DOHH2 (cell line): ENCODE data around the gene CSMD2.

Experiments used
- H3F3A ChIP-seq: fragments of 200-600 bp; sonication (generic), shearing (Covaris generic); 2 replicates; pipeline ENCODE4 v1.6.0; 2016; ENCODE audit warnings: antibody characterized with exemption, mild to moderate bottlenecking; ENCODE audit not compliant: control insufficient read depth, insufficient read depth
- H3K27ac ChIP-seq: fragments of 200-600 bp; sonication (generic); 2 replicates; pipeline ENCODE4 v1.5.1; 2014; ENCODE audit warnings: low read depth, mild to moderate bottlenecking, low read length, moderate library complexity
- H3K27me3 ChIP-seq: fragments of 200-600 bp; sonication (generic); 2 replicates; pipeline ENCODE4 v1.6.1; 2014; ENCODE audit warnings: mild to moderate bottlenecking, low read length, mixed read lengths; ENCODE audit not compliant: control insufficient read depth
- H3K36me3 ChIP-seq: fragments of 200-600 bp; sonication (generic); 2 replicates; pipeline ENCODE4 v1.6.1; 2014; ENCODE audit warnings: mild to moderate bottlenecking, low read length, moderate library complexity, mixed read lengths; ENCODE audit not compliant: control insufficient read depth
- H3K4me1 ChIP-seq: fragments of 200-600 bp; sonication (generic); 2 replicates; pipeline ENCODE4 v1.6.1; 2014; ENCODE audit warnings: mild to moderate bottlenecking, low read length, mixed read lengths; ENCODE audit not compliant: control insufficient read depth
- H3K4me2 ChIP-seq: fragments of 200-600 bp; sonication (generic); 2 replicates; pipeline ENCODE4 v1.6.0; 2014; ENCODE audit warnings: mild to moderate bottlenecking, low read length, moderate library complexity
- H3K4me3 ChIP-seq: fragments of 200-600 bp; sonication (generic); 2 replicates; pipeline ENCODE4 v1.5.1; 2014; ENCODE audit warnings: mild to moderate bottlenecking, low read length, mixed read lengths
- H3K79me2 ChIP-seq: fragments of 200-600 bp; sonication (generic); 2 replicates; pipeline ENCODE4 v1.6.1; 2014; ENCODE audit warnings: mild to moderate bottlenecking, low read length, mixed read lengths; ENCODE audit not compliant: control insufficient read depth
- H3K9me2 ChIP-seq: fragments of 200-600 bp; sonication (generic); replicated peaks from 2 replicates; pipeline ENCODE4 v1.6.1; 2014; ENCODE audit warnings: mild to moderate bottlenecking, low read length, mixed read lengths; ENCODE audit not compliant: control insufficient read depth
- H3K9me3 ChIP-seq: fragments of 200-600 bp; sonication (generic); 2 replicates; pipeline ENCODE4 v1.6.1; 2014; ENCODE audit warnings: antibody characterized with exemption, low read length, mixed read lengths; ENCODE audit not compliant: control insufficient read depth, insufficient read depth
- H4K20me1 ChIP-seq: fragments of 200-600 bp; sonication (generic); 2 replicates; pipeline ENCODE4 v1.6.0; 2014; ENCODE audit warnings: low read depth, mild to moderate bottlenecking, antibody characterized with exemption, low read length, moderate library complexity; ENCODE audit not compliant: control insufficient read depth, insufficient read depth
- EZH2phosphoT487 ChIP-seq: fragments of 200-600 bp; sonication (generic); IDR thresholded peaks from 2 replicates; pipeline ENCODE4 v1.6.1; 2017; ENCODE audit warnings: borderline replicate concordance, mild to moderate bottlenecking, antibody characterized with exemption, low read length, moderate library complexity, mixed read lengths
- TF ChIP-seq, protein P1 (sequence below): fragments of 200-600 bp; sonication (generic); IDR thresholded peaks from one replicate; pipeline ENCODE4 v1.5.1; 2014; ENCODE audit warnings: antibody characterized with exemption, mild to moderate bottlenecking, low read depth, low read length; ENCODE audit not compliant: poor library complexity, severe bottlenecking

The CSMD2 gene

DNA sequence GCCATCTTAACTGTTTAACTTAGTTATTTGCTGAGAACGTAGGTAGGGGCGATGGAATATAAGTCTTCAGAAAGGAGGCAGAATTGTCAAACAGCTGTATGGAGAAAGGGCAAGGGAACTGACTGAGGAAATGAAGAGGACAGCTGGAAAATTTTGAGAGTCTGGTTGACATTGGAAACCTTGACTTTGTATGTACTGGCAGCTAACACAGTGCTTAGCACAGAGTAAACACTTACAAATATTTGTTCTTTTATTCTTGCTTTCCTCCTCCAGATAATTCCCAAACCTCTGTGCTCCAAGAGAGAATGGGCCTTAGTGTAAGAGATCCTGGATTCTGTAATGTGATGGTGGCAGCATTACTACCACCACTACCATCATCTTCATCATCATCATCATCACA lies 601.3 kb downstream of the CSMD2 start:
- no peaks in the 10 kb centered on the region for H4K20me1 ChIP-seq
- H3K4me3 ChIP-seq: no peak overlapping the region
- peaks cover 9% of the 10 kb centered on the region for H3K27me3 ChIP-seq
- H3K36me3 ChIP-seq: no peaks in the 10 kb centered on the region
- no peaks in the 10 kb centered on the region for H3F3A ChIP-seq
- no peak for TF ChIP-seq EZH2phosphoT487
- TF ChIP-seq, protein P1, sequence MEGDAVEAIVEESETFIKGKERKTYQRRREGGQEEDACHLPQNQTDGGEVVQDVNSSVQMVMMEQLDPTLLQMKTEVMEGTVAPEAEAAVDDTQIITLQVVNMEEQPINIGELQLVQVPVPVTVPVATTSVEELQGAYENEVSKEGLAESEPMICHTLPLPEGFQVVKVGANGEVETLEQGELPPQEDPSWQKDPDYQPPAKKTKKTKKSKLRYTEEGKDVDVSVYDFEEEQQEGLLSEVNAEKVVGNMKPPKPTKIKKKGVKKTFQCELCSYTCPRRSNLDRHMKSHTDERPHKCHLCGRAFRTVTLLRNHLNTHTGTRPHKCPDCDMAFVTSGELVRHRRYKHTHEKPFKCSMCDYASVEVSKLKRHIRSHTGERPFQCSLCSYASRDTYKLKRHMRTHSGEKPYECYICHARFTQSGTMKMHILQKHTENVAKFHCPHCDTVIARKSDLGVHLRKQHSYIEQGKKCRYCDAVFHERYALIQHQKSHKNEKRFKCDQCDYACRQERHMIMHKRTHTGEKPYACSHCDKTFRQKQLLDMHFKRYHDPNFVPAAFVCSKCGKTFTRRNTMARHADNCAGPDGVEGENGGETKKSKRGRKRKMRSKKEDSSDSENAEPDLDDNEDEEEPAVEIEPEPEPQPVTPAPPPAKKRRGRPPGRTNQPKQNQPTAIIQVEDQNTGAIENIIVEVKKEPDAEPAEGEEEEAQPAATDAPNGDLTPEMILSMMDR: no peak
- H3K9me2 ChIP-seq: no peaks in the 10 kb centered on the region
- H3K79me2 ChIP-seq: no peaks in the 10 kb centered on the region
- H3K4me1 ChIP-seq: no peaks in the 10 kb centered on the region
- H3K9me3 ChIP-seq: no peaks in the 10 kb centered on the region
- H3K27ac ChIP-seq: no peak overlapping the region
- H3K4me2 ChIP-seq: no peak overlapping the region

DNA sequence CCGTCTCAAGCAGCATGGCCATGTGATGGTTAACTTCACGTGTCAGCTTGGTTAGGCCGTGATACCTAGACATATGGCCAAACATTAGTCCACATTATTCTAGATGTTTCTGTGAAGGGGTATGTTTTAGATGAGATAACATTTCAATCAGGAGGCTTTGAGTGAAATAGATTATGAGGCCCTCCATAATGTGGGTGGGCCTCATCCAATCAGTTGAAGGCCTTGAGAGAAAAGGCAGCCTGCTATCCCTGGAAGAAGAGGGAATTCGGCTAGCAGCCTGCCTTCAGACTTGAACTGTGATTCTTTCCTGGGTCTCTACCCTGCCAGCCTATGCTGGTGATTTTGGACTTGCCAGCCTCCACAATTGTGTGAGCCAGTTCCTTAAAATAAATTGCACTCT lies 602.5 kb downstream of the CSMD2 start:
- no peak for TF ChIP-seq EZH2phosphoT487
- H3K9me2 ChIP-seq: no peaks in the 10 kb centered on the region
- no peaks in the 10 kb centered on the region for H3F3A ChIP-seq
- no peaks in the 10 kb centered on the region for H3K79me2 ChIP-seq
- no peak overlapping the region for H3K4me2 ChIP-seq
- H3K4me3 ChIP-seq: no peak overlapping the region
- peaks cover 9% of the 10 kb centered on the region for H3K27me3 ChIP-seq
- H3K4me1 ChIP-seq: no peaks in the 10 kb centered on the region
- no peaks in the 10 kb centered on the region for H3K36me3 ChIP-seq
- H4K20me1 ChIP-seq: no peaks in the 10 kb centered on the region
- H3K9me3 ChIP-seq: no peaks in the 10 kb centered on the region
- no peak overlapping the region for H3K27ac ChIP-seq

DNA sequence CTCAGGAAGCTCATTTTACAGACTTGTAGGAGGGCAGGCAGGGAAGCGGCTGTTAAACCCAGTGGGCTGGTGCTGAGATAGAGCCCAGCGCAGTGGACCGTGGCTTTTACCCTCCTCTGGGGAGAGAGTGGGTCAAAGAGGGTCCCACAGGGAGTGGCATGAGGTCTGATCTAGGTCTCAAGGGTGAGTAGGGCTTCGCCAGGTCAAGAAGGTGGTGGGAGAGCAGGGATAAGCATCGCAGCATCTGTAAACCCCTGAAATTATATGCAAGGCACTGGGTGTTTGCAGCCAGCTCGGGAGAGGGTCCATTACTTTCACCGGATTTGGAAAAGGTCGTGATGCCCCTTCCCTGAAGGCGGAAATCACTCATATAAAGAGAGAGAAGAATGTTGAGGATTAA lies 603.5 kb downstream of the CSMD2 start:
- Histone ChIP-seq H3K9me3 (no peaks in the 10 kb centered on the region), H3K4me2 (no peak overlapping the region), H3K27me3 (peaks cover 9% of the 10 kb centered on the region), H3K4me3 (no peak overlapping the region), H3K4me1 (no peaks in the 10 kb centered on the region), H4K20me1 (no peaks in the 10 kb centered on the region), H3K27ac (no peak overlapping the region), H3F3A (no peaks in the 10 kb centered on the region), H3K9me2 (no peaks in the 10 kb centered on the region), H3K79me2 (no peaks in the 10 kb centered on the region), H3K36me3 (no peaks in the 10 kb centered on the region)
- no peak for TF ChIP-seq EZH2phosphoT487
- TF ChIP-seq, protein P1: no peak

DNA sequence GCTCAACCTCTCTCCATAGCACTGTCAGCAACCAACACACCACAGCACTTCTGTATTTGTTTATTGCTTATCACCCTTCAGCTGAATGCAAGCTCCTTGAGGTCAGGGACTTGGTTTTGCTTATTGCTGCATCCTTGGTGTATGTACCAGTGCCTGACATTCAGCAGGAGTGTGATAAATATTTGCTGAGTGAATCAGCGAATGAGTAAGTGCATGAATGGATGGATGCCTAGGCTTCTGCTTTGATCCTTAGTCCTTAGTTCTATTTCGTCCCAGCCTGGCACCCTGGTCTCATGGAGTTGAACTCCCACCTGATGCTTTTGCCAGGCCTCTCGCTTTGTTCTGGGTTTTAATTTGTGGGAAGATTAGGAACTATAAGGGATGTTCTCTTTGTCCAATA lies 604.4 kb downstream of the CSMD2 start:
- no peak for TF ChIP-seq EZH2phosphoT487
- TF ChIP-seq, protein P1: no peak
- Histone ChIP-seq H3K27me3 (peaks cover 9% of the 10 kb centered on the region), H3K9me3 (no peaks in the 10 kb centered on the region), H3K4me1 (no peaks in the 10 kb centered on the region), H3K27ac (no peak overlapping the region), H3K36me3 (no peaks in the 10 kb centered on the region), H4K20me1 (no peaks in the 10 kb centered on the region), H3K9me2 (no peaks in the 10 kb centered on the region), H3K4me2 (no peak overlapping the region), H3K79me2 (no peaks in the 10 kb centered on the region), H3F3A (no peaks in the 10 kb centered on the region), H3K4me3 (no peak overlapping the region)
